Caco-2 (cell line): ENCODE measurements around the gene VPS13D. TPM values are rescaled to one million over a fixed set of nuclear protein-coding genes. Genes with fewer than 3 reads are reported as not detected.

Experiments
- BruUV-seq: library from RNA; stranded (reverse); fragments of 400-500 nt; replicated peaks from 2 replicates; lab custom pipeline; 2021; lab: Mats Ljungman, UMichigan
- CTCF ChIA-PET: fragments of 300-600 bp; sonication (Branson Sonifier 250); formaldehyde crosslinking; loops from one replicate; lab custom pipeline; 2022; ENCODE audit warnings: antibody characterized with exemption; lab: Charles Lee
- POLR2A ChIA-PET: fragments of 300-600 bp; sonication (Branson Sonifier 250); formaldehyde crosslinking; loops from one replicate; lab custom pipeline; 2022; ENCODE audit warnings: antibody characterized with exemption; lab: Charles Lee
- DNase-seq, 2 experiments: peaks; one replicate each; pipeline versions ENCODE4 v3.0.0 to v3.0.0-alpha.2; 2020 to 2022
- H3K27me3 ChIP-seq: replicated peaks from 2 replicates; pipeline ENCODE4 v1.6.0; 2011; ENCODE audit warnings: low read length; ENCODE audit not compliant: control insufficient read depth, insufficient read depth
- H3K36me3 ChIP-seq: 2 replicates; pipeline ENCODE4 v1.5.1; 2011; ENCODE audit warnings: low read length; ENCODE audit not compliant: control insufficient read depth, insufficient read depth
- H3K4me1 ChIP-seq: fragments of 250-450 bp; sonication (Bioruptor Pico); 2 replicates; pipeline ENCODE4 v1.5.1; 2020; ENCODE audit warnings: mild to moderate bottlenecking
- H3K4me3 ChIP-seq: 2 replicates; pipeline ENCODE4 v1.5.1; 2011; ENCODE audit warnings: low read depth, mild to moderate bottlenecking, control low read depth, low read length
- H3K9me3 ChIP-seq: fragments of 250-450 bp; sonication (Bioruptor Pico); 2 replicates; pipeline ENCODE4 v1.5.1; 2020; ENCODE audit warnings: mild to moderate bottlenecking, moderate library complexity
- H3K27ac Mint-ChIP-seq: one replicate; pipeline ENCODE4 v1.8.0; 2022; ENCODE audit warnings: mixed read lengths; ENCODE audit not compliant: unreplicated experiment
- H3K27me3 Mint-ChIP-seq: one replicate; pipeline ENCODE4 v1.8.0; 2022; ENCODE audit warnings: mixed read lengths; ENCODE audit not compliant: insufficient read depth, unreplicated experiment
- H3K36me3 Mint-ChIP-seq: one replicate; pipeline ENCODE4 v1.8.0; 2022; ENCODE audit warnings: mild to moderate bottlenecking, mixed read lengths; ENCODE audit not compliant: insufficient read depth, unreplicated experiment
- H3K4me1 Mint-ChIP-seq: one replicate; pipeline ENCODE4 v1.8.0; 2022; ENCODE audit warnings: low read depth, mixed read lengths; ENCODE audit not compliant: unreplicated experiment
- H3K4me3 Mint-ChIP-seq: one replicate; pipeline ENCODE4 v1.8.0; 2022; ENCODE audit warnings: mild to moderate bottlenecking, moderate library complexity, mixed read lengths; ENCODE audit not compliant: unreplicated experiment
- H3K9me3 Mint-ChIP-seq: one replicate; pipeline ENCODE4 v1.8.0; 2022; ENCODE audit warnings: mixed read lengths; ENCODE audit not compliant: unreplicated experiment
- CTCF ChIP-seq, 2 experiments: fragments of 200-600 bp in 1 of 2; IDR thresholded peaks; 1 replicate in 1 of 2; 2 replicates in 1 of 2; pipeline versions ENCODE4 v1.5.1 to v1.8.0; 2011 to 2022; ENCODE audit warnings: antibody characterized with exemption in 1 of 2, control low read depth in 1 of 2, inconsistent platforms in 1 of 2, low read depth in 1 of 2, low read length in 1 of 2, mild to moderate bottlenecking in 1 of 2, moderate library complexity in 1 of 2; ENCODE audit not compliant: insufficient read depth in 1 of 2, severe bottlenecking in 1 of 2, unreplicated experiment in 1 of 2
- intact Hi-C: fragments of 100-400 bp; cut with micrococcal nuclease; formaldehyde crosslinking; loops from one replicate; pipeline ENCODE4 v1.10.0; 2022; ENCODE audit not compliant: unreplicated experiment
- total RNA-seq: library from RNA; stranded (reverse); gene quantifications from 2 replicates; pipeline ENCODE4 v1.2.3, GENCODE V29; 2022

VPS13D gene
- total RNA-seq, 1 experiment from 2014 or later, result 25.6 TPM

GRCh38 chr1:12529640-12530174, 299.9 kb downstream of the VPS13D start:
- CTCF ChIA-PET, result interaction anchor here (1.0 kb wide), 1 partner anchor 9 kb away, joined by 3 read pairs; no protein-coding TSS in a partner anchor
- no peaks in the 10 kb centered on the region for H3K27me3 ChIP-seq
- no peaks in the 10 kb centered on the region for H3K9me3 Mint-ChIP-seq
- H3K36me3 Mint-ChIP-seq, result no peaks in the 10 kb centered on the region
- DNase-seq, result no peak
- no TSS peak for BruUV-seq
- H3K4me1 Mint-ChIP-seq, result peaks cover 29% of the 10 kb centered on the region
- H3K27ac Mint-ChIP-seq, result peak overlapping the region; percentile 39
- intact Hi-C loops, result loop anchor here (1.0 to 5.0 kb wide), 3 partner anchors 27 to 88 kb away; partner anchors contain the start of gene DHRS3
- no peak for TF ChIP-seq CTCF (IDR thresholded peaks at IDR 0.05; ENCODE audit: insufficient read depth in 1 of 2, low read depth in 1 of 2, low read length in 1 of 2, severe bottlenecking in 1 of 2, unreplicated experiment in 1 of 2)
- H3K36me3 ChIP-seq, result no peaks in the 10 kb centered on the region
- no peaks in the 10 kb centered on the region for H3K9me3 ChIP-seq
- no peak overlapping the region for H3K4me3 ChIP-seq
- H3K27me3 Mint-ChIP-seq, result no peaks in the 10 kb centered on the region
- H3K4me3 Mint-ChIP-seq, result no peak overlapping the region
- H3K4me1 ChIP-seq, result peaks cover 30% of the 10 kb centered on the region
- POLR2A ChIA-PET, result no interaction called here

GRCh38 chr1:12530462-12531178, 300.8 kb downstream of the VPS13D start:
- Histone ChIP-seq H3K4me3 (no peak overlapping the region), H3K36me3 (no peaks in the 10 kb centered on the region), H3K4me1 (peaks cover 30% of the 10 kb centered on the region), H3K9me3 (no peaks in the 10 kb centered on the region), H3K27me3 (no peaks in the 10 kb centered on the region)
- intact Hi-C loops, result no loop called here
- no peak overlapping the region for H3K4me3 Mint-ChIP-seq
- POLR2A ChIA-PET, result no interaction called here
- H3K4me1 Mint-ChIP-seq, result peaks cover 21% of the 10 kb centered on the region
- no peak for TF ChIP-seq CTCF (IDR thresholded peaks at IDR 0.05; ENCODE audit: insufficient read depth in 1 of 2, low read depth in 1 of 2, low read length in 1 of 2, severe bottlenecking in 1 of 2, unreplicated experiment in 1 of 2)
- peaks cover 6% of the 10 kb centered on the region for H3K9me3 Mint-ChIP-seq
- BruUV-seq, result no TSS peak
- CTCF ChIA-PET, result no interaction called here
- no peaks in the 10 kb centered on the region for H3K36me3 Mint-ChIP-seq
- no peaks in the 10 kb centered on the region for H3K27me3 Mint-ChIP-seq
- H3K27ac Mint-ChIP-seq, result no peak overlapping the region
- DNase-seq, result no peak

DNA sequence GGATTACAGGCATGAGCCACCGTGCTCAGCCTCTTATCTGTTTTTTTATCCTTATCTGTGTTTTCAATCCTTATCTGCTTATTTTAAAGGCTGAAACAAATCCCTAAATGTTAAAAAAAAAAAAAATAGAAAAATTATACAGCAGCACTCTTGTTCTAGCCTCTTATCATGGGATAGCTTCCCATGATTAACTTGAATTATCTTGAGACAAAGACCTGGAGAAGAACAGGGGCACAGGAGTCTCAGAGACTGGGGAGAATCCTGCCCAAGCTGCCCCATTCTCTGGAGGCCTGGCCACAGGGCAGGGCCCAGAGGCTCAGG, 301.3 kb downstream of the VPS13D start:
- Mint-ChIP-seq H3K4me1 (peaks cover 19% of the 10 kb centered on the region), H3K27me3 (no peaks in the 10 kb centered on the region), H3K27ac (no peak overlapping the region), H3K4me3 (no peak overlapping the region), H3K9me3 (peaks cover 11% of the 10 kb centered on the region), H3K36me3 (no peaks in the 10 kb centered on the region)
- Histone ChIP-seq H3K4me3 (no peak overlapping the region), H3K27me3 (no peaks in the 10 kb centered on the region), H3K36me3 (no peaks in the 10 kb centered on the region), H3K9me3 (peaks cover 4% of the 10 kb centered on the region; the same call in 1 of the 2 replicates), H3K4me1 (peaks cover 30% of the 10 kb centered on the region)
- BruUV-seq, result no TSS peak
- CTCF ChIA-PET, result no interaction called here
- TF ChIP-seq CTCF (IDR thresholded peaks at IDR 0.05; ENCODE audit: insufficient read depth in 1 of 2, low read depth in 1 of 2, low read length in 1 of 2, severe bottlenecking in 1 of 2, unreplicated experiment in 1 of 2), result no peak
- intact Hi-C loops, result no loop called here
- no peak for DNase-seq
- POLR2A ChIA-PET, result no interaction called here
